Measurements from ENCODE around the gene PKIB. TPM values are rescaled to one million over a fixed set of nuclear protein-coding genes. Genes with fewer than 3 reads are reported as not detected.
"Not testable (repeated sequence)": the region's sequence is repeated elsewhere in the genome, so short reads cannot be mapped to it uniquely, and the experiment has no call there.

Gene PKIB
- total RNA-seq, 4 donors from 2014 or later, result 4.1 to 119 (median 41.9) TPM

- H3K4me3 ChIP-seq, result no peak overlapping the region
- no peaks in the 10 kb centered on the region for H3K27me3 ChIP-seq
- TF ChIP-seq POLR2A (IDR thresholded peaks at IDR 0.05) (no peak), CTCF (IDR thresholded peaks at IDR 0.05) (no peak)
- no peak overlapping the region for H3K27ac ChIP-seq
- no peaks in the 10 kb centered on the region for H3K9me3 ChIP-seq
- H3K4me1 ChIP-seq, result no peaks in the 10 kb centered on the region
- no peak for DNase-seq
- no peaks in the 10 kb centered on the region for H3K36me3 ChIP-seq
Observed at GRCh38 chr6:122580737-122581136, 29.5 kb upstream of the PKIB start.

- DNase-seq, result no peak
Observed at GRCh38 chr6:122589115-122589514, 21.1 kb upstream of the PKIB start.

GRCh38 chr6:122598295-122598694, 11.9 kb upstream of the PKIB start:
- H3K27me3 ChIP-seq, H3K36me3 ChIP-seq, H3K9me3 ChIP-seq, H3K27ac ChIP-seq, H3K4me1 ChIP-seq, H3K4me3 ChIP-seq, DNase-seq: not testable (repeated sequence)

More at GRCh38 chr6:122589115-122589514, 21.1 kb upstream of the PKIB start:
- Histone ChIP-seq H3K4me3 (no peak overlapping the region), H3K4me1 (no peaks in the 10 kb centered on the region), H3K9me3 (no peaks in the 10 kb centered on the region), H3K36me3 (no peaks in the 10 kb centered on the region), H3K27ac (no peak overlapping the region), H3K27me3 (no peaks in the 10 kb centered on the region)
- TF ChIP-seq POLR2A (IDR thresholded peaks at IDR 0.05), result no peak
- no peak for TF ChIP-seq CTCF (IDR thresholded peaks at IDR 0.05)

GRCh38 chr6:122604676-122605075, 5.5 kb upstream of the PKIB start:
- no peak overlapping the region for H3K4me3 ChIP-seq
- H3K27ac ChIP-seq, result no peak overlapping the region
- H3K4me1 ChIP-seq, result no peaks in the 10 kb centered on the region

GRCh38 chr6:122610690-122611455, 668 bp downstream of the PKIB start:
- Histone ChIP-seq H3K9me3 (no peaks in the 10 kb centered on the region), H3K36me3 (no peaks in the 10 kb centered on the region), H3K4me3 (peak overlapping the region; percentile 36 to 67 (median 56)), H3K27me3 (no peaks in the 10 kb centered on the region), H3K27ac (peak overlapping the region in 3 of 4 donors; percentile 75 to 92 (median 87)), H3K4me1 (peaks cover 0 to 8% (median 3%) of the 10 kb centered on the region in 4 donors)
- peak in 2 of 3 donors; percentile 79 to 81 for DNase-seq
- no peak for TF ChIP-seq POLR2A (IDR thresholded peaks at IDR 0.05)
- peak in 3 of 6 experiments; percentile 38 to 51 (median 48) for TF ChIP-seq CTCF (IDR thresholded peaks at IDR 0.05)

More at GRCh38 chr6:122604676-122605075, 5.5 kb upstream of the PKIB start:
- TF ChIP-seq CTCF (IDR thresholded peaks at IDR 0.05), result no peak
- no peak for TF ChIP-seq POLR2A (IDR thresholded peaks at IDR 0.05)
- H3K27me3 ChIP-seq, result no peaks in the 10 kb centered on the region
- H3K36me3 ChIP-seq, result no peaks in the 10 kb centered on the region
- H3K9me3 ChIP-seq, result no peaks in the 10 kb centered on the region
- DNase-seq, result no peak

GRCh38 chr6:122612838-122613237, 2.6 kb downstream of the PKIB start:
- TF ChIP-seq CTCF (IDR thresholded peaks at IDR 0.05) (no peak), POLR2A (IDR thresholded peaks at IDR 0.05) (no peak)
- H3K27me3 ChIP-seq, result no peaks in the 10 kb centered on the region
- H3K36me3 ChIP-seq, result no peaks in the 10 kb centered on the region
- H3K9me3 ChIP-seq, result no peaks in the 10 kb centered on the region
- H3K27ac ChIP-seq, result no peak overlapping the region
- H3K4me3 ChIP-seq, result no peak overlapping the region
- DNase-seq, result no peak
- H3K4me1 ChIP-seq, result peaks cover 0 to 8% (median 3%) of the 10 kb centered on the region in 4 donors

Data from Peyer's patch (tissue), 4 donors.